IMR-90 (cell line): ENCODE results near the gene SPDYE4. TPM values are rescaled to one million over a fixed set of nuclear protein-coding genes. Genes with fewer than 3 reads are reported as not detected.
A peak's percentile ranks its signal among the peaks of the same experiment; 100 is the strongest.

ENCODE experiments used
- ATAC-seq: fragments of 200-7000 bp; cut with Tn5 transposase; 2 replicates; pipeline ENCODE4 v1.9.1; 2020; ENCODE audit warnings: low read depth, mild to moderate bottlenecking, moderate library complexity
- BruUV-seq: library from RNA; stranded (reverse); fragments of 400-500 nt; replicated peaks from 2 replicates; lab custom pipeline; 2021; lab: Mats Ljungman, UMichigan
- CTCF ChIA-PET: fragments of 300-600 bp; formaldehyde crosslinking; extraction: SDS; loops from one replicate; lab custom pipeline; 2021; ENCODE audit warnings: antibody characterized with exemption; lab: Yijun Ruan, JAX
- POLR2A ChIA-PET: fragments of 300-600 bp; sonication (Branson Sonifier 250); formaldehyde crosslinking; loops from one replicate; lab custom pipeline; 2022; ENCODE audit warnings: antibody characterized with exemption; ENCODE audit not compliant: unreplicated experiment; lab: Charles Lee
- DNase-seq: peaks from one replicate; pipeline ENCODE4 v3.0.0; 2013
- H2AFZ ChIP-seq: replicated peaks from 2 replicates; pipeline ENCODE3; 2013; ENCODE audit warnings: low read length, mild to moderate bottlenecking; ENCODE audit not compliant: poor library complexity
- H2AK5ac ChIP-seq: 2 replicates; pipeline ENCODE4 v1.6.1; 2013; ENCODE audit warnings: low read depth, low read length, inconsistent platforms
- H2AK9ac ChIP-seq: replicated peaks from 2 replicates; pipeline ENCODE3; 2013; ENCODE audit warnings: mild to moderate bottlenecking, low read depth, low read length, moderate library complexity; ENCODE audit not compliant: poor library complexity
- H2BK120ac ChIP-seq: 2 replicates; pipeline ENCODE4 v1.6.1; 2013; ENCODE audit warnings: low read depth, low read length, inconsistent platforms
- H2BK15ac ChIP-seq: 3 replicates; pipeline ENCODE4 v1.6.1; 2013; ENCODE audit warnings: low read depth, low read length, inconsistent platforms
- H2BK20ac ChIP-seq: 2 replicates; pipeline ENCODE4 v1.6.1; 2013; ENCODE audit warnings: low read depth, mild to moderate bottlenecking, inconsistent platforms, low read length, moderate library complexity
- H2BK5ac ChIP-seq: 2 replicates; pipeline ENCODE4 v1.6.1; 2013; ENCODE audit warnings: mild to moderate bottlenecking, low read depth, low read length, inconsistent platforms; ENCODE audit not compliant: poor library complexity, severe bottlenecking
- H3K14ac ChIP-seq: replicated peaks from 2 replicates; pipeline ENCODE4 v1.6.1; 2013; ENCODE audit warnings: low read depth, low read length, inconsistent platforms
- H3K18ac ChIP-seq: 2 replicates; pipeline ENCODE4 v1.6.1; 2013; ENCODE audit warnings: low read depth, low read length, control low read depth
- H3K23ac ChIP-seq: 2 replicates; pipeline ENCODE4 v1.6.1; 2013; ENCODE audit warnings: low read depth, low read length, inconsistent platforms
- H3K27ac ChIP-seq: 2 replicates; pipeline ENCODE4 v1.5.1; 2013; ENCODE audit warnings: mild to moderate bottlenecking, control low read depth, low read length; ENCODE audit not compliant: insufficient read depth
- H3K27me3 ChIP-seq: 2 replicates; pipeline ENCODE4 v1.6.1; 2013; ENCODE audit warnings: low read length; ENCODE audit not compliant: control insufficient read depth, insufficient read depth
- H3K36me3 ChIP-seq: 2 replicates; pipeline ENCODE4 v1.6.1; 2013; ENCODE audit warnings: low read length, mixed read lengths; ENCODE audit not compliant: control insufficient read depth, insufficient read depth
- H3K4ac ChIP-seq: 2 replicates; pipeline ENCODE4 v1.6.1; 2013; ENCODE audit warnings: low read depth, low read length, inconsistent platforms
- H3K4me1 ChIP-seq: 2 replicates; pipeline ENCODE4 v1.6.1; 2013; ENCODE audit warnings: low read length, mixed read lengths; ENCODE audit not compliant: control insufficient read depth, insufficient read depth
- H3K4me2 ChIP-seq: 2 replicates; pipeline ENCODE4 v1.6.1; 2013; ENCODE audit warnings: low read depth, mild to moderate bottlenecking, control low read depth, low read length, moderate library complexity
- H3K4me3 ChIP-seq: 2 replicates; pipeline ENCODE4 v1.5.1; 2013; ENCODE audit warnings: low read depth, mild to moderate bottlenecking, control low read depth, low read length, moderate library complexity; ENCODE audit not compliant: insufficient read depth
- H3K56ac ChIP-seq: 2 replicates; pipeline ENCODE4 v1.6.1; 2013; ENCODE audit warnings: low read length, inconsistent platforms; ENCODE audit not compliant: insufficient read depth; ENCODE audit errors: extremely low read depth
- H3K79me1 ChIP-seq, 2 experiments: 2 replicates each; pipeline ENCODE4 v1.6.1; 2013; ENCODE audit warnings: low read length in 2 of 2, inconsistent platforms in 1 of 2, low read depth in 1 of 2
- H3K9ac ChIP-seq: 2 replicates; pipeline ENCODE4 v1.6.1; 2013; ENCODE audit warnings: low read depth, low read length, control low read depth
- H3K9me1 ChIP-seq: 2 replicates; pipeline ENCODE4 v1.6.1; 2013; ENCODE audit warnings: low read length, inconsistent platforms; ENCODE audit not compliant: insufficient read depth
- H3K9me3 ChIP-seq: 2 replicates; pipeline ENCODE4 v1.6.1; 2013; ENCODE audit warnings: low read length; ENCODE audit not compliant: control insufficient read depth, insufficient read depth
- H4K20me1 ChIP-seq: 2 replicates; pipeline ENCODE4 v1.6.1; 2013; ENCODE audit warnings: low read length, inconsistent platforms; ENCODE audit not compliant: insufficient read depth
- H4K5ac ChIP-seq: 2 replicates; pipeline ENCODE4 v1.6.1; 2013; ENCODE audit warnings: mild to moderate bottlenecking, low read depth, low read length, control low read depth
- H4K8ac ChIP-seq, 2 experiments: 2 replicates each; pipeline ENCODE4 v1.6.1; 2013; ENCODE audit warnings: low read depth in 2 of 2, low read length in 2 of 2, control low read depth in 1 of 2, inconsistent platforms in 1 of 2
- H4K91ac ChIP-seq: 2 replicates; pipeline ENCODE4 v1.6.1; 2013; ENCODE audit warnings: low read depth, low read length, inconsistent platforms; ENCODE audit not compliant: insufficient read depth
- BHLHE40 ChIP-seq: fragments of 150-350 bp; IDR thresholded peaks from 2 replicates; pipeline ENCODE4 v1.6.1; 2016; ENCODE audit warnings: mild to moderate bottlenecking, low read depth, low read length
- CEBPB ChIP-seq: IDR thresholded peaks from 2 replicates; pipeline ENCODE4 v1.6.1; 2012; ENCODE audit warnings: low read depth, low read length, improper control_type of control experiment
- CHD1 ChIP-seq: IDR thresholded peaks from 2 replicates; pipeline ENCODE4 v1.6.1; 2012; ENCODE audit warnings: low read depth, low read length, improper control_type of control experiment
- CTCF ChIP-seq: conservative IDR thresholded peaks from 2 replicates; pipeline ENCODE4 v1.5.1; 2012; ENCODE audit warnings: mild to moderate bottlenecking, low read depth, low read length, improper control_type of control experiment
- ELK1 ChIP-seq: fragments of 150-350 bp; IDR thresholded peaks from 2 replicates; pipeline ENCODE4 v1.6.1; 2016; ENCODE audit warnings: low read depth, mild to moderate bottlenecking, low read length, moderate library complexity, borderline replicate concordance
- FOS ChIP-seq: fragments of 150-350 bp; IDR thresholded peaks from 2 replicates; pipeline ENCODE4 v1.6.1; 2016; ENCODE audit warnings: low read depth, low read length
- MAFK ChIP-seq: IDR thresholded peaks from 2 replicates; pipeline ENCODE4 v1.6.1; 2012; ENCODE audit warnings: low read depth, low read length, improper control_type of control experiment
- MAZ ChIP-seq: IDR thresholded peaks from 2 replicates; pipeline ENCODE4 v1.6.1; 2012; ENCODE audit warnings: low read depth, mild to moderate bottlenecking, low read length, improper control_type of control experiment, moderate library complexity, borderline replicate concordance
- MXI1 ChIP-seq: IDR thresholded peaks from 2 replicates; pipeline ENCODE4 v1.6.1; 2012; ENCODE audit warnings: low read depth, mild to moderate bottlenecking, low read length, moderate library complexity, borderline replicate concordance
- NFE2L2 ChIP-seq: fragments of 150-350 bp; IDR thresholded peaks from 2 replicates; pipeline ENCODE4 v1.6.1; 2016; ENCODE audit warnings: low read depth, mild to moderate bottlenecking, low read length
- POLR2A ChIP-seq: IDR thresholded peaks from 2 replicates; pipeline ENCODE4 v1.6.1; 2012; ENCODE audit warnings: mild to moderate bottlenecking, low read depth, low read length
- RAD21 ChIP-seq: IDR thresholded peaks from 2 replicates; pipeline ENCODE4 v1.6.1; 2012; ENCODE audit warnings: low read length, improper control_type of control experiment
- RCOR1 ChIP-seq: IDR thresholded peaks from 2 replicates; pipeline ENCODE4 v1.6.1; 2012; ENCODE audit warnings: mild to moderate bottlenecking, low read length, improper control_type of control experiment; ENCODE audit not compliant: insufficient replicate concordance
- RFX5 ChIP-seq: IDR thresholded peaks from 2 replicates; pipeline ENCODE4 v1.8.0; 2012; ENCODE audit warnings: low read depth, mild to moderate bottlenecking, low read length, moderate library complexity
- SMC3 ChIP-seq: fragments of 150-350 bp; IDR thresholded peaks from 2 replicates; pipeline ENCODE4 v1.6.1; 2016; ENCODE audit warnings: low read depth, mild to moderate bottlenecking, antibody characterized with exemption, low read length, moderate library complexity
- USF2 ChIP-seq: fragments of 150-350 bp; IDR thresholded peaks from 2 replicates; pipeline ENCODE4 v1.6.1; 2017; ENCODE audit warnings: mild to moderate bottlenecking, antibody characterized with exemption, low read length, low read depth
- WGBS, 2 experiments: methylation state at CpG; one replicate each; pipeline versions ENCODE4 v1.1.5 to v1.1.7; 2013; ENCODE audit warnings: missing lambda C conversion rate in 2 of 2; ENCODE audit not compliant: insufficient read length in 1 of 2; ENCODE audit errors: extremely low coverage in 2 of 2; 5-methylcytosine and 5-hydroxymethylcytosine counted together
- dilution Hi-C: fragments of 300-500 bp; cut with HindIII; formaldehyde crosslinking; loops from one replicate; pipeline ENCODE4 v1.14.3; 2018; ENCODE audit warnings: low sequenced_read_pairs; ENCODE audit not compliant: unreplicated experiment
- in situ Hi-C: fragments of 300-500 bp; cut with MboI; formaldehyde crosslinking; loops from 3 replicates; pipeline ENCODE4 v1.14.3; 2019; ENCODE audit warnings: low sequenced_read_pairs, inconsistent platforms, mixed read lengths
- intact Hi-C: fragments of 100-400 bp; cut with micrococcal nuclease; formaldehyde crosslinking; loops from 2 replicates; pipeline ENCODE4 v1.10.0; 2022
- polyA plus RNA-seq, 3 experiments: library from polyadenylated mRNA; depleted of rRNA; stranded (reverse); fragments of >200 nt; gene quantifications; 2 replicates each; pipeline ENCODE4 v1.2.3, GENCODE V29; 2012; ENCODE audit warnings: low replicate concordance in 1 of 3
- total RNA-seq: library from RNA; depleted of rRNA; stranded (reverse); fragments of >200 nt; gene quantifications from 2 replicates; pipeline ENCODE4 v1.2.3, GENCODE V29; 2012

Gene SPDYE4
- total and polyA plus RNA-seq, 2 of the 4 experiments (the other 2 are of a cell fraction) = not detected

- H3K18ac ChIP-seq = no peak overlapping the region
- BruUV-seq = no TSS peak
- H2BK20ac ChIP-seq = no peak overlapping the region
- CTCF ChIA-PET = interaction anchor here (0.6 kb wide), 1 partner anchor 12 kb away, joined by 3 read pairs; no protein-coding TSS in a partner anchor
- H3K9me3 ChIP-seq = no peaks in the 10 kb centered on the region
- H3K4me2 ChIP-seq = no peak overlapping the region
- no peaks in the 10 kb centered on the region for H3K9me1 ChIP-seq
- H3K27me3 ChIP-seq = peaks cover 14% of the 10 kb centered on the region
- H2BK15ac ChIP-seq = no peak overlapping the region
- H2BK5ac ChIP-seq = no peak overlapping the region
- TF ChIP-seq POLR2A (no peak), FOS (no peak), RCOR1 (no peak), BHLHE40 (no peak), MAFK (no peak), NFE2L2 (no peak), CEBPB (no peak), MAZ (no peak), CTCF (no peak), RAD21 (no peak), USF2 (no peak), SMC3 (no peak), CHD1 (no peak), RFX5 (no peak), ELK1 (no peak), MXI1 (no peak)
- no peaks in the 10 kb centered on the region for H3K79me1 ChIP-seq
- H3K9ac ChIP-seq = no peak overlapping the region
- H3K14ac ChIP-seq = no peak overlapping the region
- POLR2A ChIA-PET = no interaction called here
- dilution Hi-C loops = no loop called here
- intact Hi-C loops = no loop called here
- H4K20me1 ChIP-seq = no peaks in the 10 kb centered on the region
- no peak overlapping the region for H2AK5ac ChIP-seq
- no peaks in the 10 kb centered on the region for H3K36me3 ChIP-seq
- no peaks in the 10 kb centered on the region for H3K4me1 ChIP-seq
- in situ Hi-C loops = no loop called here
- H2AFZ ChIP-seq = peak overlapping the region; percentile 13
- 50% methylated on average over 2 of the region's 6 CpGs; no CpG with 5 or more reads in 1 of the 2 experiments for WGBS, 2 experiments
- H4K8ac ChIP-seq = no peak overlapping the region
- no peak overlapping the region for H3K4ac ChIP-seq
- H4K91ac ChIP-seq = no peak overlapping the region
- H2AK9ac ChIP-seq = no peak overlapping the region
- H3K56ac ChIP-seq = no peak overlapping the region
- H4K5ac ChIP-seq = no peak overlapping the region
- no peak overlapping the region for H3K4me3 ChIP-seq
- H2BK120ac ChIP-seq = no peak overlapping the region
- H3K27ac ChIP-seq = no peak overlapping the region
- no peak overlapping the region for H3K23ac ChIP-seq
- DNase-seq = no peak
- no peak for ATAC-seq
Measured at GRCh38 chr17:8736362-8736761, 22.0 kb downstream of the SPDYE4 start.
